HG03469 (cell line): ENCODE measurements around the gene VSIG10L2.

Experiments
- ATAC-seq: cut with Tn5 transposase; IDR thresholded peaks from one replicate; pipeline ENCODE4 v1.9.1; 2021; ENCODE audit warnings: mild to moderate bottlenecking, moderate library complexity, moderate number of reproducible peaks; ENCODE audit not compliant: unreplicated experiment

VSIG10L2 gene

DNA sequence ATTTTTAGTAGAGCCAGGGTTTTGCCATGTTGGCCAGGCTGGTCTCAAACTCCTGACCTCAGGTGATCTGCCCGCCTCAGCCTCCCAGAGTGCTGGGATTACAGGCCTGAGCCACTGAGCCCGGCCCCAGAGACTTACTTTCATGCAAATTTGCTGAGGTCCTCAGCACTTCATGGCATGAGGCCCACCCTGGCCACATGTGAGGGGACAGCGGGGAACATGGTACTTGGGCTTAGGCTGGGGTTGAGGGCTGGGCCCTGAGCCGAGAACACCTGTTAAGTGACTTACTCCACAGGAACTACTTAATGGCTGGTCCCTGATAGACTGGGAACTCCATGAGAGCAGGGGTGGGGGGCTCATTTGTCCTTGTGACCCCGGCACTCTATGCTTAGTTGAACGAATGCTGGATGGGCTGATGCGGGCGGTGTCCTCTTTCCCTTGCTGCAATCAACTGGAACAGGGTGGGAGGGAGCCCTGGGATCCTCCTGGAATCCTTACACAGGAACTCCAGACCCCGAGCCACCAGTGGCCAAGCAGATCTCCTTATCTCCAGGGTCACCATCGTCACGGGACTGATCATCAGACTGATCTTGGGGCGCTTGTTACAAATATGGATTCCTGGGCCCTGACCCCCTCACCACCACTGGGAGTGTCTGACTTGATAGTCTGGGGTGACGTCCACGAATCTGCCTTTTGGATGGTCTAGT is 1.0 kb downstream of the VSIG10L2 start:
- ATAC-seq, result no peak

DNA sequence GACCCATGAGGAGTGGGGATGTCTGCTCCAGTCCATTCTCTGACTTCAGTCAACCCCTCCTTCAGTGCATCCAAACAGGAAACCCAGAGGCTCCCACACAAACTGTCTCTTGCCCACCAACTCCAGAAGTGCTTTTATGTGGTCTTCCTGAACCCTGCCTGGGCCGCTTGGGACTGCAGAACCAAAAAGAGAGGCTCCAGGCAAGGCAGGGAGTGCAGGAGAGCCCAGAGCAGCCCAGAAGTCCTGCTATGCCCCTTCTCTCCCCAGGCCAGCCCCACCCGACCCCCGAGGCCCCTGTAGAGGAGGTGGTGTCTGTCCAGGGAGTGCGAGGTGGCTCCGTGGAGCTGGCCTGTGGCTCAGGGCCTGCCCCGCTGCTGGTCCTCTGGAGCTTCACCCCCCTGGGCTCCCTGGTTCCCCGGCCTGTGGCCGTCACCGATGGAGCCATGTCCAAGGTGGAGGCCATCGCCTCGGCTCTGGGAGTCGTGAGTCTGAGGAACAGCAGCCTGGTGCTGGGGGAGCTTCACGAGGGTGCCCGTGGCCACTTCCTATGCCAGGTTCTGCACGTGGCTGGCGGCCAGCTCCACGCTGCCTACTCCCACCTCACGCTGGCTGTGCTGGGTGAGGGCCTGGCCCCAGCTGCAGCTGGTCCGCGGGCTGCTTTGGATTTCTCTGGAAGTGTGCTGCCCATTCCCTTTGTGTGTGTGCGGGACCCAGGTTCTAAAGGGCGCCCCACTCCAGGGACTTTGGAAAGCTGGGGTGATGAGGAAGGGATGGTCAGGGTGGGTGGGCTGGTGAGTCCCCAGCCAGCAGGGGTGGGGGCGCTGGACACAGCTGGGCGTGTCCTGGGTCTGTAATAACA is 1.8 kb downstream of the VSIG10L2 start:
- ATAC-seq, result no peak

DNA sequence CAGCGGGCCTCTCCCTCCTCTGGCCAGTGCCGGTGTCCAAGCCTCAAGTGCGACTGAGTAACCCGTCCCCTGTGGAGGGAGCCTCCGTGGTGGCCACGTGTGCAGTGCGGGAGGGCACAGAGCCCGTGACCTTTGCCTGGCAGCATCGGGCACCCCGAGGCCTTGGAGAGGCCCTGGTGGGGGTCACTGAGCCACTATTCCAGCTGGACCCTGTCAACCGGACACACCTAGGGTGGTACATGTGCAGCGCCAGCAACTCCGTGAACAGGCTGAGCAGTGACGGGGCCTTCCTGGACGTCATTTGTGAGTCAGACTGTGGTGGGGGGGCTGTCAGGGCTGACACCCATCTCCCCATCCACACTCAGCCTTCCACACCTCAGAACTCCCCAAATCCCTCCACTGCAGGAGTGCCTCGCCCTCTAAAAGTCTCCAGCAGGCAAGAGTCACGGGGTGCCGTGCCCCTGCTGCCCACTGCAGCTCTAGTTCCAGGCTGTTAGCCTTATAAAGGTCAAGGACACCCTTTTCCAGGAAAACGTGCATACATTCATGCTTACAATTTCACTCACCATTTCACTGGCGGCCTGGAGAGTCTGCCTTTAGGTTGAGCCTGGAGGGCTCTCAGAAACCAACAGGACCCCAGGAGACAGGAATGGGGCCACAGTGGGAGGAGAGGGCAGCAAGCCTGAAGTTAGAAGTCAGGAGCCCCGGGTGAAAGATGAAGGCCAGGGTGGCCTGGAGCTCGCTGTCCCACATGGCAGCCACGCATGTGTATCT is 2.6 kb downstream of the VSIG10L2 start:
- ATAC-seq, result no peak

DNA sequence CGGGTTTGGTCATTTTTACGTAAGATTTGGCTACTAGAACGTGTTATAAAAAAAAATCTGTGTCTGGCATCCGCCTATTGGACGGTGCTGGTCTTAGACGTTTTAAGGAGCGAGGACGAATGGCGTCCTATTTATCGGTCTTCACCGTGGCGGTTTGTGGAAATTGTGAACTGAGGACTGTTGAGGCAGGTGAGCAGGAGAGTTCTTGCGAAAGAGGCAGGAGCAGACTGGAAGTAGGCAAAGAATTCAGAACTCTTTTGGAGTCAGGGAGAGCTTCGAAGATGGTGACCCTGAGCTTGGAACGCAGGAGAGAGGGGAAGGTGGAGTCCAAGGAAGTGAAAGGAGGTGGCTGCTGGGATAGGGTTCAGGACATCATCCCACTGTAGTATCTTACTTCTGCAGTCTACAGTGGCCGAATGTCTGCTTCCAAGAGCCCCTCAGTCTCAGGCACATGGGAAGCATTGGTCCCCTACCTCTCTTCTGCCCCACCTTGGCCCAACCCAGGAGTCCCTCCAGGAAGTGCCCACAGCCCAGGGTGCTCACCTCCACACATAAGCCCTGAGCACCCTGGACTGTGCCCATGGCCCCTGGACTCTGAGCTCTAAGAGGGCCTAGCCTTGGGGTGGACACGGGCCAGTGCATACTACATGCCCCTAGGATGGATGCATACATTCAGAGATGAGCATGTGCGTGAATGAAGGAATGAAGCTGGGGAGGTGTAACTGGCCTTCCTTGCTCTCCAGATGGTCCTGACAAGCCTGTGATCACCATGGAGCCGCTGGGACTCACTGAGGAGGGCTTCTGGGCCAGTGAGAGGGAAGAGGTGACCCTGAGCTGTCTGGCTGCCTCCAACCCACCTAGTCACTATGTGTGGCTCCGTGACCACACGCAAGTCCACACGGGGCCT is 3.7 kb downstream of the VSIG10L2 start:
- ATAC-seq, result no peak

DNA sequence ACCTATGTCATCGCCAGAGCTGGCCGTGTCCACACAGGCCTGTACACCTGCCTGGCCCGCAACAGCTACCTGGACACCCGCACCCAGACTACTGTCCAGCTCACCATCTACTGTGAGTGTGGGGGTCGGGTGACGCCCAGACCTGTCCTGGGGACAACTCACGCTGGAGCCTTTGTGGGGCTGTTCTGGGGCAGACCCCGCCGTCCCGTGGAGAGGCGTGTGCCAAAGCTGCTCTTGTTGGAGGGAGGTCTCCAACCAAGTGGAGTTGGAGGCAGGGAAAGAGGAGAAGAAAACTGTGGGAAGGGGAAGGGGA is 4.3 kb downstream of the VSIG10L2 start:
- no peak for ATAC-seq

DNA sequence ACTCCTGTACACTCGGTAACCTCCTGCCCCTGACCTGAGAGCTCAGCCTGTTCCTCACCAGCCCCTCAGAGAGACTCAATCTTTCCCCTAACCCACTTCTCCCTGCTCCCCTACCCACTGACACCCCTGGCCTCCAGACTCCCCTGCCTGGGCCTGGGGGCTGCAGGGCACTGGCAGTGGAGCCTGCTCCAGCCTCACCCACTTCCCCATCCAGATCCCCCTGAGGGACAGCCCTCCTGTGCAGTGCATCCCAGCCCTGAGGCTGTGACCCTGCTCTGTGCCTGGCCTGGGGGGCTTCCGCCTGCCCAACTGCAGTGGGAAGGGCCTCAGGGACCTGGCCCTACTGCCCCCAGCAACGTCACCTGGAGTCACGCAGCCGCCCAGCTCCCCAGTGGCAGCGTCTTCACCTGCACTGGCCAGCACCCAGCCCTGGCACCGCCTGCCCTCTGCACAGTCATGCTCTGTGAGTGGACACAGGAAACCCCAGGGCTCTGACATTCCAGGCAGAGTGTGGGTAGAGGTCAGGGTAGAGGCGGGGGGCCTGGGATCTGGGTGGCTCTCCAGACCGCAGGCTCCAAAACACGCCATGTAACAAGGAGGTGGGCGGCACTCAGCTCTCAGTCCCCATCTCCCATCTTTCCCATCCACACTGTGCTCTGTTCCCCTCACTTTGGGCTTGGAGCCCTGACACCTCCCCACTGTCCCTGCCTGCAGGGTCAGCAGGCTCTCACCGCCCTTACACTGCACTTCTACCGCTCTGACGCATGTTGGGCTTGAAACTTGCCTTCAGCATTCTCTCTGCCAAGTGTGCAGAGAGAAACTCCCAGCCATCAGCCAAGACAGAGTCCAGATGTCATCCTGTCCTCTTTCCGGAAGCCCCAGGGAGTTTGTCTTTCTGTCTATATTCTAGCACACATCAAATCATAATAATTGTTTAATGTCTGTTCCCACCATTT is 5.1 kb downstream of the VSIG10L2 start:
- ATAC-seq, result no peak

DNA sequence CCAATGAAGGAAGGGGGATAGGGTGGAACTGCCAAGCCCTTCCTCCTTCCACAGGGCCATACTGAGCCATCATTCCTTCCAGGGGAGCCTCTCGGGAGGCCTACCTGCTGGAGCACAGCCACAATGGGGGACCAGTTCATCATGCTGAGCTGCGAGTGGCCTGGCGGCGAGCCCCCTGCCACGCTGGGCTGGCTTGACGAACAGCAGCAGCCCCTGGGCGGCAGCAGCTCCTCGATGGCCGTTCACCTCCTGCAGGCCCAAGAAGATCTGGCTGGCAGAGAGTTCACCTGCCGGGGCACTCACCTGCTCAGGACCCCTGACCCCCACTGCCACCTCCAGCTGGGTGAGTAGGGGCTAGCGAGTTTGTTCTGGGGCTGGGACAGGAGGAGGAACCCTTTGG is 5.9 kb downstream of the VSIG10L2 start:
- no peak for ATAC-seq

DNA sequence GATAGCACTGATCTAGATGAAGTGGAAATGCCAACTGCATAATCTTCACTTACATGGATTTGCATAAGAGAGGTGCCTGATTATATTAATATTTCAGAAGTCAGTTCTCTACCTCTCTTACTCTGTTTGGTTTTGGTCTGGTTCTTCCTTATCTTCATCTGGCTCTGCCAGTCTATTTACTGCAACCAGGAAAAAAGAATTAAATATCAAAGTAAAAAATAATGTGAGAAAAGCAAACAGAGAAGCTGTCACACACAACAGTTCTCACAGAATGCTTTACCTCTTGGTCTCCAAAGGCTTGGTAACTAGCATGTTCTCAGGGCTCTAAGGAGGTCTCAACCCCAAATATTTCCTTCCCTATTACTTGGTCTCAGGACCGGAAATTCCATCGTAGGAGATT is 6.7 kb downstream of the VSIG10L2 start:
- no peak for ATAC-seq

DNA sequence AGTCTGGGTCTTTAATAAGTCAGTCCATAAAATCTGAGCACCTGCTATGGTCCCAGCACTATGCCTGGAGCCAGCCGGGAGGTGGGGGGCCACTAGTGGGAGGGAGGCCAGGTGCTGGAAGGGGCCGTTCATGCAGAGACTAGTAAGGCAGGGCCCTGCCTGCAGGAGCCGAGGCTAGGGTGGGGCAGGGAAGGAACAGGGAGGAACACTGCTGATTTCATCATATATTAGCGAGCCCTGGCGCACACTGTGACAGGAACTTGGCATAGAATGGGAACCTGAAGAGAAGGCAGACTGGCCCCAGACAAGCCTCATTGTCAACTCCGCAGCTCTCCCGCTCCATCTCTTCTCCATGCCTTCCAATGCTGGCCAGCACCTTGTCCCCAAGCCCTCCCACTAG is 7.1 kb downstream of the VSIG10L2 start:
- ATAC-seq, result no peak

DNA sequence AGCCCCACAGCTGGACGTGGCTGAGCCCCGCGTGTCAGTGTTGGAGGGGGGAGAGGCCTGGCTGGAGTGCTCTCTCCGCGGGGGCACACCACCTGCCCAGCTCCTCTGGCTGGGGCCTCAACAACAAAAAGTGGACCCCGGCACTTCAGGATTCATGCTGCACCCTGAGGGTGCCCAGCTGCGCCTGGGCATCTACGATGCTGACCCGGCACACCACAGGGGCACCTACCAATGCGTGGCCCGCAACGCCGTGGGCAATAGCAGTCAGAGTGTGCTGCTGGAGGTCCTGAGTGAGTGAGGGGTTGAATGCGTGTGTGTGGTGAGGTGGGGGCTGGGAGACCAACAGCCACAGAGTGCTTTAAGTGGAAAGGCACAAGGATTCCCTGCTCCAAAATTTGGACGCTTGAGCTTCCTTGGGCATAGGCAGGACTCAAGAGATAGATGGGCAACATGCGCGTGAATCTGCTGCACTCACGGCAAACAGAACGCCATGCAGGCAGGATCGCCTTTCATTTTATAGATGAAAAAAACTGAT is 7.6 kb downstream of the VSIG10L2 start:
- no peak for ATAC-seq

DNA sequence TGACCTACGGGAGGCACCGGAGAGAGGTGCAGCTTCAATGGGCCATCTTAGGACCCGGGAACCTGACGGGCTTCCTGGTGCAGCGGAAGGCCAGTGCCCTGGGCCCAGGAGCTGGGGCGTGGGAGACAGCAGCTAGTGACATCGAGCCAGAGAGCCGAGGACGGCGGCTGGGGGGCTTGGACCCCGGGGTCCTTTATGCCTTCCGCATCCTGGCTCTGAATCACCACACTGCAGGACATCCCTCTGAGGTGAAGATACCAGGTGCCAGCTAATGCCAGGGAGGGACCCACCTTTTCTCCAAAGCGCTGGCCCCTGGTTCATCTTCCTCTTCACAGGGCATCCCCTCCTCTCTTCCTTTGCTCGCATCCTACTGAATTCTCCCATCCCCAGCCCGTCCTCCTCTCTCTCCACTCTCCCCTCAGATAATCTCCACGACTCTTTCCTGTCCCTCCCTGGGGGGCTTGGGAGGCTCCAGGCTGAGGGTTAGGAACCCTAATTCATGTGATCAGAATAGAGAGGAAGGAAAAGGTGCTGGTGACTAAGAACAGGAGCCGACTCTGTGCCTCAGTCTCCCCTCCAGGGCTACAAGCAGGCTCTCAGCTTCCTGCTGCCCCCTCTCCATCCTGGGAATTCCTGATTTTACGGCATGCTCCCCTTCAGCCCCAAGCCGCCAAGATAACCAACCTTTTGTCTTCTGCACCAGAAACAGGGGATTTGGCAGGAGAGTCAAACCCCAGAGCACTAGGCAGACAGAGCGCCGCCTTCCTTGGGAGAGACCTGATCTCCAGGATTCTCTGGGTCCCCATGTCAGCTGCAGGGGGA is 8.5 kb downstream of the VSIG10L2 start:
- ATAC-seq, result no peak

DNA sequence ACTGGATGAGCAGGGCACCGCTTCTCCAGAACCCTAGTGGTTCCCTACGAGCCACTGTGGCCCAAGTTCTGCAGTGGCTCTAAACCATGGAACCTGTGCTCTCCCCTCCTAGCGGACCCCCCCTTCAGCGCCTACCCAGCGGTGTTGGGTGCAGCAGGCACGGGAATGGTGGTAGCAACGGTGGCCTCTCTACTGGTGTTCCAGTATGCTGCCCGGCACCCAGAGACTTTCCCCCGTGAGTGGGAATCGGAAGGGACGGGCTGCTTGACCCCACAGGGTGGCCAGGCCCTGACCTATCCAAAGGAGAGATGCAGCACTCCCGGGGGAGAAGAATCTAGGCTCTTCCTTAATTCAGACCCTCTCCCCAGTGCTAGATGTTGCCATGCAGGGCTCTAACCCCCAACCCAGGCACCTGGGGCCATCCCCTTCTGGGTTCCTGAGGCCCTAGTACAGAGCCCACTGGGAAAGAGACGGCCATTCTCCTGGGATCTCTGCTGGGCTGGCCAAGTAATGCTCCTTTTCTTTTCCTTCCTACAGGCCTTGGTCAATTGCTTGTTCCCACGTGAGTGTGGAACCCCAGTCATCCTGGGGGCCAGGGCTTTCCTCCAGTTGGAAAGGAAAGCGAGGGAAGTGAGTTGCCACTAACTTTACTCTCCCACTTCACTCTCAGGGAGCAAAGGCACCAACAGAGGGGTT is 9.2 kb downstream of the VSIG10L2 start:
- no peak for ATAC-seq

DNA sequence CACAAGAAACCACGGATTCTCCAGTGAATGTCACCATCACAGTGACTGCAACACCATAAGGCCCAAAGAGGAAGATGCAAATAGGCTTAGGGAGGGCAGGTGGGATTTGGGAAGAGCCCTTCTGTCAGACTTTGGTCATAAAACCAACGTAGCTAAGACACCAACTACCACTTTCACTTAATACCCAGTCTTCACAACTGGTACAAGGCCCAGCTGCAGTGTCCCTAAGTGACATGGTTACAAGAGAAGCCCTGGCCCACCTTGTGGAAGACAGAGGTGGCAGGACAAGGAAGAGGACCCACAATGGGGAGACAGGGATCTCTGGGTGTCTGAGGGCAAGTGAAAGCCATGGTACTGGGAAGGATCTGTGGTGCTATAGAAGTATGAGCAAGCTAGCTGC is 10.0 kb downstream of the VSIG10L2 start:
- ATAC-seq, result no peak

DNA sequence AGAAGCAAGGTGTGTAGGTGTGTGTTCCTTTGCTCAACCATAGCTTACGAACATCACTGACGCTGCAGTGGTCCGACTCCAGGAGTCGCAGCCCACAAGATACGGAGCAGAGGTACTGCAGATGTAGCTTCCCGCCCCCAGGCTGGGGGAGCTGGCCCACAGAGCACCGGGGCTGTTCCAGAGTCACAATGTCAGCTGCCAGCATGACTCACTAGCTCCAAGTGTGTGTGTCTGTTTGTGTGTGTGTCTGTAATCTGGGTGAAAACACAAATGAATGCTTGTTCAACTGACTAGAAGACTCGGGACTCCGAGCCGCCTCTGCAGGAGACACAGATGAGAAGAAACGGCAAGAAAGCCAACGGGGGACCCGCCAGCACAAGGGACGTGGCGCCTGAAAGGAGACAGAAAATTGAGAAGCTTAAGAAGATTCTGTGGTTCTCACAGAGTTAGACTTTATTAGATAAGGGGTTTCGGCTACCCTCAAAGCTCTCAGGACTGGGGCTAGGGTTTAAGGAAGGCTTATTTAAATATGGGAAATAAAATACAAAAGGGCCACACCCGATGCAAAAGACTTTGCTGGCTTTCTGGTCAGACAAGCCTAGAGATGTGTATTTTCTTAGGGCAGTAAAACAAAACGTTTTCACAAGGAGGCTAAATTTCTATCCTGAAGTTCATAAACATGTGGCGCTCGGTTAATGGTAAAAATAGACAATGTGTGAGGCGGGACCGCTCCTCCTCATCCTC is 10.7 kb downstream of the VSIG10L2 start:
- no peak for ATAC-seq

DNA sequence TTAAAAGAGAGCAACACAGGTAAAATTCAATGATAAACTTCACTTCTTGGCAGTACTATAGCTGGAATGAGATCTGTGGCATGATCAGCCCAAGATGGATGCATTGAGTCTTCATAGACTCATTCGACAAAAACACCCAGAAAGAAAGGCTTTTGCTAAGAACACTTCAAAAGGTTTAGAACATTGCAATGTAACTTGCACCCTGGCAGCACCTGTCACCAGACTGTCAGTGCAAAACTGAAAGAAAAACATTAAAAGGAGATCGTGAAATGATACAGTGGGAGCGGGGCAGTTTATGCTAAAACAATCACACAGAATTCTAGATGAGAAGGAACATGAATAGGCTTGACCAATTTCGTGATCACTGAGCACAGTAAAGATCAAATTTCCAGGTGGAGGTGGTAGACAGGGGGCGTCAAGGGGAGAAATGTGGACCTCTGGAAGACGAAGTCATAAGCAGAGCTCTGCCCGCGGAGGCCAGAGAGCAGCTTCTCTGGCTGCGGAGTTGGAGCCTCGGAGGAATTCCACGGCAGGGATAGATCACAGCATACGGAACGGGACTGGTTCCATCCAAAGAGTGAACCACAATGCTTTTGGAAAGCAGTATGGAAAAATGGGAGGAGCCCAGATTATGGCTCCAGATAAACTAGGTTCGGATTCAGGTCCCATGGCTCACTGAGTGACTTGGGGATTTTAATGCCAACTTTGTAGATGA is 11.9 kb downstream of the VSIG10L2 start:
- ATAC-seq, result no peak

DNA sequence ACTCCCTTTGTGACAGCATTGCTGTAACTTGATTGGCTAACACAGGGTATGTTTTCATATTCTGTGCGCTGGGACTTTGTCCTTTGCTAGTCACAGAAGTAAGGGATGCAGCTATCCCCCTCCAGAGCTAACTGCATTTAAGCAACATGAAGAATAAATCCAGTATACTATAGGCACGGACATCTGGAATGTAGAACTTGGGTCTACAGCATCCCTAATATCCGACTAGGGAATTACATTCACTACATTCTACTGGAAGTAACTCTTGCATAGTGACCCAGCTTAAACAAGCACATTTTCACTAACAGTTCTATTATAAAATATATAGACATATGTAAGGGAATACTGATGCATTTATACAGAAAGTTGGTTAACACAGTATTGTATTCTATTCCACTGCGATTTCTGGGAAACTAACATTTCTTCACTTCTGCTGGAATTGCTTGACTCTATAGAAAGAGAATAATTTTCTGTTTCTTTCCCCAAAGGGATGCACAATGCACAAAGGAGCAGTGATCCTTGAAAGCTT is 13.1 kb downstream of the VSIG10L2 start:
- ATAC-seq, result no peak
